SK-N-MC (cell line): ENCODE results near the gene HSH2D.

Experiments used
- EZH2 ChIP-seq: fragments of 200-600 bp; sonication (generic); IDR thresholded peaks from one replicate; pipeline ENCODE4 v1.6.1; 2017; ENCODE audit warnings: antibody characterized with exemption
- POLR2AphosphoS5 ChIP-seq: IDR thresholded peaks from 2 replicates; pipeline ENCODE4 v1.6.1; 2012; ENCODE audit warnings: mild to moderate bottlenecking, low read depth, low read length, borderline replicate concordance

- no peak for TF ChIP-seq EZH2
- TF ChIP-seq POLR2AphosphoS5 = no peak
Observed at GRCh38 chr19:16098821-16099220, 44.7 kb upstream of the HSH2D start.
